Muscle of arm (tissue), 12 donors: ENCODE data around the gene VWF. TPM values are rescaled to one million over a fixed set of nuclear protein-coding genes. Genes with fewer than 3 reads are reported as not detected.
A peak's percentile ranks its signal among the peaks of the same experiment; 100 is the strongest.

Experiments
- DNase-seq: peaks from one replicate; pipeline ENCODE4 v3.0.0-alpha.2; 2013
- polyA plus RNA-seq, 12 donors: library from polyadenylated mRNA; unstranded; fragments of 120-200 nt; gene quantifications; one replicate each; pipeline ENCODE4 v1.2.1, GENCODE V29; 2013; ENCODE audit not compliant: insufficient read length in 12 of 12

Gene VWF
- polyA plus RNA-seq, 12 donors = 49.1 to 67.9 (median 58.1) TPM; not detected in 1

- DNase-seq = no peak
These were observed 170.5 kb downstream of the VWF start for GRCh38 chr12:5953835-5954586.

DNA sequence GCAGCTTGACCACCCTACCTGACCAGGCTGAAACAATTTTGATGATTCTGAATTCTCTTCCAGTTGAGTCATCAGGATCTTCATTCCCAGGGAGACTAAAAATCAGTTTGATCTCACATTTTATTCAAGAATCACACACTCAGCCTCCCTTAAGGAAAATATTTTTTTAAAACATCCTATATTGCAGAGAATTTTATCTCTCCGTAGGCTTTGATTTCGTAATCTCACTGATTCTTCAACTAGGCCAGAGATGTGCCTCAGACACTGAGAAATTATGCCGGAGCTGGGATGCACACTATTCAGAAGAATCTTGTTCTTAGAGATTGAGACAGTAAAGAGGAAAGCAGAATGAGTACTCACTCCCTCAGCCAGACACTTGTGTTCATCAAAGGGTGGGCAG lies 172.4 kb downstream of the VWF start:
- DNase-seq = no peak

DNA sequence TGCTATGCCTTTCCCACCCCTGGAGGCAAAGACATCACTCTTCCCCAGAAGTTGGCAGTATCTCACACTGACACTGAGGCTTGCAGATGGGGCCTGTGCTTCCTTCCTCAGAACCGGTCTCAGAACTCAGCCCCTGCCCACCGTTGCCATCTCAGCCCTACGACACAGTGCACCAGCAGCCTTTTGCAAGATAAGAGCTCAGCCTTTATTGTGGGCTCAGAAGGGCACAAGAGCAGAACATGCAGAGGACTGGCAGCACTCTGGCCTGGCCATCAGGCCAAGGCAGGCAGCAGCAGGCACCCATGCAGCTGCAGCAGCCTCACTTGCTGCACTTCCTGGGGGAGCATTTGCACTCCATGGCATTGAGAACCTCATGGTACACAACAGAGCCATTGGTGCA lies 175.8 kb downstream of the VWF start:
- no peak for DNase-seq

- DNase-seq = no peak
These were observed 177.5 kb downstream of the VWF start for GRCh38 chr12:5947006-5947405.

GRCh38 chr12:5946388-5946787 lies 178.1 kb downstream of the VWF start:
- no peak for DNase-seq

- peak; percentile 16 for DNase-seq
These were observed 179.1 kb downstream of the VWF start, which contains the start of gene ANO2 for GRCh38 chr12:5945071-5946008. TSS of gene ANO2 (minus strand) at chr12:5945259. CDS start at chr12:5945217, 42 bp downstream.

DNA sequence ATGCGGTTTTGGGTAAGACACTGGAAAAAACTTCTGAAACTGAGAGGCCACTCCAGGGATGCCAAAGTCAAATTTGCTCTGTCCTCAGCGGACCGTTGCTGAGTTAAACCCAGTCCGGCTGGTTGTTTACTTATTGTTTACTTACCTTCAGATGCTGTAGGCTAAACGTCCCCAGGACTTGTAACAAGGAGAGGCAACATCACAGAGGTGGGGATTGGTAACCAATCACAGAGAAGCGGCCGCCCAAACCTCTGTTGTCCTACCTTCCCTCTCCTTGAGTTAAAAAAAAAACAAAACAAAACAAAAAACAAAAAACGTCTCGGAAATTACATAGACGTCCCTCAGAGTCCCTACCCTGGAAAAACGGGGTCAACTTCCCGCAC lies 179.8 kb downstream of the VWF start:
- DNase-seq = no peak

DNA sequence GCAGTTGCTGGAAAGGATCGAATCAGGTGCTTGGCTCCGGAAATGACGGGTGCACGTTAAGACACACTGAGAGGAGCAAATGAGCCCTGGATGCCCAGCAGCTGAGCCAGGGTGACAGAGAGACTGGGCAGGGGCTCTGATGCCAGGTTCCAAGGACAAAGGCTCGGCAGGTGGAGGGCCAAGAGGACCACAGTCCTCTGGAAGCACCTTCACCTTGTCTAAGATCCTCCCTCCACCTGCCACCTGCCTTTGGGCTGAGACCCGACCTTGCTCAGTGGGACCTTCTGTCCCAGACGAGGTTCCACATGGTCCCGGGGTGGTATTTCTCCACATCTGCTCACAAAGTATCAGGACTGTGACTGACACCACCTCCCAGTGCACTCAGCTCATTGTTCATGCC lies 180.4 kb downstream of the VWF start:
- no peak for DNase-seq

GRCh38 chr12:5941907-5942306 lies 182.6 kb downstream of the VWF start:
- DNase-seq = no peak

- DNase-seq = no peak
These were observed 196.5 kb downstream of the VWF start for GRCh38 chr12:5927732-5928516.

DNA sequence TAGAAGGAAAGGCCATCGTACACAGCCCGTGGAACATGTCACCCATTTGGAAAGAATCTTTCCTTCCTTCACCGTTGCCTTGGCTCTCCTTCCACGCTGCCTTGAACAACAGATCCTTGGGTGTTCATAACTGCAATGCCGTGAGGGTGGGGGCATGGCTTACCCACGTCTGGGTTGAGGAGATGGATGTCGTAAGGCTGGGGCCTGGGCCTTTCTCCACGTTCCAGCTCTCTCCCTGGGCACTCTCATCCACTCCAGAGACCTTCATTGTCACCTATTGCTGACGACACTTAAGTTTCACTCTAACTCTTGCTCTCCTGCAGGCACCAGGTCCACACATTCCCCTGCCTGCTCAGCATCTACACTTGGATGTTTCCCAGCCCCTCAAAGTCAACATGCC lies 198.8 kb downstream of the VWF start:
- no peak for DNase-seq

DNA sequence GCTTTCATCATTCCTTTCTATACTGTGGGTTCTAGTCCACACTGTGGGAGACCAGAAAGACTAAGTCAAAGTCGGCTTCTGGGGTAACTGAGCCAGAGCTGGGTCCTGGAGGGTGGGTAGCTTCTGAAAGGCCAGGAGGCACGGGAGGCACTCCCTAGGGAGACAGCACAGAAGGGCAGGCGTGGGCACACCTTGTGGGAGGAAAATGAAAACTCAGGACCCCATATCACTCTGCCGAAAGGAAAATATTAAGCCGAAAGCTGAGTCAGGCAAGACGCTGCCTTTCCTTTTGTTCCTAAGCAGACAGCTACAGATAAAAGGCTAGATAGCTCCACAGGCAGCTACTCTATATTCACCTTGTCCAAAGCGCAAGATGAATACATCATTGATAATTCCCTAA lies 200.1 kb downstream of the VWF start:
- DNase-seq = no peak

DNA sequence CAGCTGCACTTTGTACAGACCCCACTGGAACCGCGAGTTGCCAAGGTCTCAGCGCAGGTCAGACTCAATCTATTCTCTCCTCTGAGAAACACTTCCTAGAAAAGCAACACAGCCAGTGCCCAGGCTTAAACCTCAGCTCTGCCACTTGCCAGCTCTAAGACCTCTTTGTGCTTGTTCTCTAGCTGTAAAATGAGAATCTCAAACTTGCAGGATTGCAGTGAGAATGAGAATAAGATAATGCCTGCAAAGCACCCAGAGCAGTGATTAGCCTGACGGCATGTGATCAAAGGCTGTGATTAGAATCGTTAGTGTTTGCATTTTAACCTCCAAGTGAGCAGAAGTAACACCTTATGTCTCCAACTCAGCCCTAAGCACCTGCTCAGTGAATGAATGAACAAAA lies 200.7 kb downstream of the VWF start:
- DNase-seq = no peak

DNA sequence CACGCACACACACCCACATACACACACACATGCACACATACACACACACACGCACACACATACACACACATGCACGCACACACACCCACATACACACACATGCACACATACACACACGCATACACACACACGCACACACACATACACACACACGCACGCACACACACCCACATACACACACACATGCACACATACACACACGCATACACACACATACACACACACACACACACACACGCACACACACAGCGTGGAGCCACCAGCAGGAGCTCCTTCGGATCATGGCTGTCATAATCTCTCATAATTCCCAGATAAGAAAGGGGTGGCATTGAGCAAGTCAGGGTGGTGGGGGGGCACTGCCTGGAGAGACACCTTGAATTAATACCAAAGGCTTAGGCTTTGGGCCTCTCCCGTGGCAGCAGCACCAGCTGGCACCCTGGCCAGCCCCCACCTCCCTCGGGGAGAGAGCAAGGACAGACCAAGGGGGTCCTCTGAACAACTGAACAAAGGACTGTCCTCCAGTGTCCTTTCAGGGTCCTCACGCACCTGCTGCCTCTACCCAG lies 201.3 kb downstream of the VWF start:
- no peak for DNase-seq

DNA sequence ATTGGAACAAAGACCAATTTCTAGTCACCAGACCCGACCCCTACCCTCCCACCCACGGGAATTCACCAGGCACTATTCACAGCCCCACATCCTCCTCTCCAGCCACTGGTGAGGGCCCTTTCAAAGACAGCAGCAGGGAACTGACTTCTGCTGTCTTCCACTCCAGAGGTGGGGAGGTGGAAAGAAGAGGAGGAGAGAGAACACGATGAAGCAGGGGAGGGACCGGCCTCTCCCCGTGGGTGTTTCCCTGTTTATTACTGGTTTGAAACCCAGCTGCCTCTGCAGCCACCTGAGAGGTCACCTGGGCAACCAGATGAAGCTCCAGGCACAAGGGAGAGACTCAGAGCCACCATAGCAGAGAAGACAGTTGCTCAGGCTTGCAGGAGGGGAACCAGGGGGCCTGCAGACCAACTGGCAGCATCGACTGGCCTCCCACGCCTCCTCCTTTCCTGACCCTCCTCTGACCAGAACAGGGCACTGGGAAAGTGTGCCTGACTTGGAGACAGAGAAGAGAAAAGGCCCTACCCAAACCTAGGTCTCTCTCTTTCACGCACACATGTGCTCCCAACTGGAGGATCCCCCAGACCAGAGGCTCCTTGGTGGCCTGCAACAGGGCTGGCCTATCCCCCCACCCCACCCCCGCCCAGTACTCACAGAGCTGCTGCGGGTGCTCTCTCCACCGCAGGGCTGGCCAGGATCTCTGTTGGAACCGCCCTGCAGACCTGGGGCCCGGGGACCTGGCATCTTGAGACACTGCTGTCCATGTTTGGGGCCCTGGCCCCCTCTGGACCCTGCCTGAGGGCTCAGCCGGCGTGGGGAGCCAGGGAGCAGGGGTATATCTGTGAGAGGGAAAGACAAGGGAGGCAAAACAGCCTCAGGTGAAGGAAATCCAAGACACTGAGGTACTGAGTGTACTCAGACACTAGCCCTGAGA lies 202.2 kb downstream of the VWF start:
- DNase-seq = no peak

- DNase-seq = no peak
These were observed 203.2 kb downstream of the VWF start for GRCh38 chr12:5921027-5921909.

DNA sequence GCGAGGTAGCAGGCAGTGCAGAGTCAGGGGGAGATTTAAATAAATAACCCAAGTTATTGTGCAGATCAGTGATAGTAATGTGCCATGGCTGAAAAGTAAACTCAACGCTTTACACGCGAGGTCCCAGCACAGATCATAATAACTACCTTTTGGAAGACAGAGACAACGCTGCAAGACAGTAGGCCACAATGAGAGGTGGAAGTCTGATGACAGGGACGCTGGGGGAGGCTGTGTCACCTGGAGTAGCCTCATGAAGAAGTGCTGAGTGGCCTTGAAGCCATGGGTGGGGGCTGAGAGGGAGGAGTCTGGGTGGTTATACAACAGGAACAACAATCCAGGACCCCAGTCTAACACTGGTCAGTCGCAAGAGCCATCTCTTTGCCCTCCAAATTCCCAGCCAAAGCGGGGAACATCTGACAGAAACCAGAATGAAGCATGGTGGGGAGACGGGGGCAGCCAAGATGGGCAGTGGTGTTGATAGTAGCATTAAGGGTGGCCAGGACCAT lies 207.6 kb downstream of the VWF start:
- DNase-seq = no peak

DNA sequence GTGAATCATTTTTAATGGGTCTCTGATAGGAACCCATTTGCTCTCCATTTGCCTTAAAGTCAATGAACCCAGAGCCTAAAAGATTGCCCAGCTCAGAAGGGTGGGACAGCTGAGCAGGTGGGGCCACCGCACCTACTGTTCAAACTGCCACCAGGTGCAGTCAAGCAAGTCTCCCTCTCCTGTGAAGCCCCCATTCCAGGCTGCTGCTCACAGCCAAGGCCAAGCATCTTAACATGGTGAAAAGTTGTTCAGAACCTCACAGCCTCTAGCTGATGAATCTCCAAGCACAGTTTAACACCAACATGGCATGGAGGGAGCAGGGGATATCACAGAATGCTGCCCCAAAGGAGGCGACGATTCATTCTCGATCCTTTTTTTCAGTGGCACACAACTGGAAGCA lies 209.0 kb downstream of the VWF start:
- DNase-seq = no peak

DNA sequence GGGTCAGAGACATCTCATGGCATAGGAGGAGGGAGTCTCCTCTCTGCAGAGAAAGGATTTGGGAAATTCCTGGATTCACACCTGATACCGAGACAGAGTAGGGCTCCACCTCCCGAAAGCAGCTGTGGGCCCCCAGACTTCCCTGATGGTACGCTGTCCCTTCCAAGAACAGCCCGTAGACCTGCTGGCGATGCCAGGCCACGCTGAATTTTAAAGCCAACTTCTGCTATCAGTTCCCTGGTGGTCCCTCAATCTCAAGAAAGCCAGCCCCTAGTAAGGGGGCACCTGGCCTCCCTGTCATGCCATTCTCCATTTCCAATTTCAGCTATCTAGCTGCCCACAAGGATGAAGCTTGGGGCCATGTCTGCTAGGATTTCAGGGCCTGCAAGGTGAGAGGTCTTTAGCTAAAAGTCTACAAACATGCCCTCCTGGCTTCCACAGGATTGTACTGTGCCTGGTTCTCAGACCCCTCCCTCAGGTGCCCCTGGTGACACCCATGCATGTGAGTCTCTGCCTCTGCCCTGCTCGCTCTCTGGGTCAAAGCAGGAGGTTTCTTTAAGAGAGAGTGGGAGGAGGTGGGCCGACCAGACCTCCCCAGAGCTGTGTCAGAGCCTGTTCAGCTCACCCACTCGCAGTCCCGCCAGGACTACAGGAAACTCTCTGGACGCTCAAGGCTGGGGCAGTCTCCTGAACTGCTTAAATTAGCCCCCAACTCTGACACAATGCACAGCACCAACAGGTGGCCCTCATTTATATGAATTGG lies 209.9 kb downstream of the VWF start:
- no peak for DNase-seq
